HEK293 (cell line): ENCODE measurements around the gene SETD5.

Experiments used
- GLI2 ChIP-seq: fragments of 450-650 bp; formaldehyde crosslinking; IDR thresholded peaks from 2 replicates; pipeline ENCODE4; 2017; ENCODE audit warnings: missing biosample characterization, missing genetic modification characterization, low read depth, borderline replicate concordance
- HOXC10 ChIP-seq: sonication (generic); formaldehyde crosslinking; IDR thresholded peaks from 2 replicates; pipeline ENCODE4 v1.8.1; 2023; ENCODE audit warnings: mild to moderate bottlenecking, missing genetic modification reagents
- HOXD13 ChIP-seq: sonication (generic); formaldehyde crosslinking; IDR thresholded peaks from 2 replicates; pipeline ENCODE4 v1.8.0; 2022; ENCODE audit warnings: missing genetic modification reagents, borderline replicate concordance
- TCF7L2 ChIP-seq: IDR thresholded peaks from 2 replicates; pipeline ENCODE4 v1.6.1; 2011; ENCODE audit warnings: low read depth, mild to moderate bottlenecking, inconsistent platforms, low read length, moderate library complexity, borderline replicate concordance
- YY1 ChIP-seq: fragments of 450-650 bp; formaldehyde crosslinking; IDR thresholded peaks from 2 replicates; pipeline ENCODE4 v1.5.1; 2018; ENCODE audit warnings: missing biosample characterization, missing genetic modification characterization
- ZBTB17 ChIP-seq: fragments of 450-650 bp; formaldehyde crosslinking; IDR thresholded peaks from 2 replicates; pipeline ENCODE4 v1.5.1; 2016; ENCODE audit warnings: missing biosample characterization, missing genetic modification characterization
- ZBTB20 ChIP-seq: fragments of 450-650 bp; formaldehyde crosslinking; IDR thresholded peaks from 2 replicates; pipeline ENCODE4 v1.5.1; 2016; ENCODE audit warnings: missing biosample characterization, missing genetic modification characterization
- ZNF112 ChIP-seq: fragments of 450-650 bp; formaldehyde crosslinking; IDR thresholded peaks from 2 replicates; pipeline ENCODE4 v1.5.0; 2017; ENCODE audit warnings: missing biosample characterization, missing genetic modification characterization
- ZNF114 ChIP-seq: fragments of 450-650 bp; formaldehyde crosslinking; IDR thresholded peaks from 2 replicates; pipeline ENCODE4 v1.5.0; 2017; ENCODE audit warnings: missing biosample characterization, missing genetic modification characterization
- ZNF121 ChIP-seq: fragments of 450-650 bp; formaldehyde crosslinking; IDR thresholded peaks from 2 replicates; pipeline ENCODE4 v1.5.1; 2016; ENCODE audit warnings: missing biosample characterization, missing genetic modification characterization
- ZNF221 ChIP-seq: fragments of 450-650 bp; formaldehyde crosslinking; IDR thresholded peaks from 2 replicates; pipeline ENCODE4 v1.5.1; 2017; ENCODE audit warnings: missing biosample characterization, missing genetic modification characterization, borderline replicate concordance
- ZNF23 ChIP-seq: fragments of 450-650 bp; formaldehyde crosslinking; IDR thresholded peaks from 2 replicates; pipeline ENCODE4 v1.5.1; 2016; ENCODE audit warnings: missing biosample characterization, missing genetic modification characterization, borderline replicate concordance
- ZNF239 ChIP-seq: fragments of 450-650 bp; formaldehyde crosslinking; IDR thresholded peaks from 2 replicates; pipeline ENCODE4 v1.5.1; 2016; ENCODE audit warnings: missing biosample characterization, missing genetic modification characterization
- ZNF335 ChIP-seq: fragments of 450-650 bp; formaldehyde crosslinking; conservative IDR thresholded peaks from 2 replicates; pipeline ENCODE4 v1.5.1; 2016; ENCODE audit warnings: missing biosample characterization, missing genetic modification characterization
- ZNF426 ChIP-seq: fragments of 450-650 bp; formaldehyde crosslinking; IDR thresholded peaks from 2 replicates; pipeline ENCODE4 v1.5.1; 2017; ENCODE audit warnings: missing biosample characterization, missing genetic modification characterization, mild to moderate bottlenecking, inconsistent platforms, moderate library complexity
- ZNF510 ChIP-seq: fragments of 450-650 bp; formaldehyde crosslinking; IDR thresholded peaks from 2 replicates; pipeline ENCODE4 v1.5.1; 2018; ENCODE audit warnings: mild to moderate bottlenecking, missing genetic modification characterization, missing biosample characterization; ENCODE audit not compliant: insufficient replicate concordance
- ZNF529 ChIP-seq: fragments of 450-650 bp; formaldehyde crosslinking; IDR thresholded peaks from 2 replicates; pipeline ENCODE4 v1.5.1; 2017; ENCODE audit warnings: missing genetic modification characterization, missing biosample characterization; ENCODE audit not compliant: insufficient replicate concordance
- ZNF555 ChIP-seq: fragments of 450-650 bp; formaldehyde crosslinking; conservative IDR thresholded peaks from 2 replicates; pipeline ENCODE4 v1.5.1; 2017; ENCODE audit warnings: missing biosample characterization, mild to moderate bottlenecking, missing genetic modification characterization, inconsistent platforms
- ZNF561 ChIP-seq: fragments of 450-650 bp; IDR thresholded peaks from 2 replicates; pipeline ENCODE4 v1.5.1; 2018; ENCODE audit warnings: missing biosample characterization, missing genetic modification characterization, borderline replicate concordance
- ZNF658 ChIP-seq: fragments of 450-650 bp; formaldehyde crosslinking; IDR thresholded peaks from 2 replicates; pipeline ENCODE4; 2016; ENCODE audit warnings: missing biosample characterization, missing genetic modification characterization
- ZNF707 ChIP-seq: fragments of 450-650 bp; formaldehyde crosslinking; IDR thresholded peaks from 2 replicates; pipeline ENCODE4 v1.5.1; 2016; ENCODE audit warnings: missing biosample characterization, missing genetic modification characterization
- ZNF791 ChIP-seq: fragments of 450-650 bp; formaldehyde crosslinking; IDR thresholded peaks from 2 replicates; pipeline ENCODE4 v1.5.1; 2016; ENCODE audit warnings: missing biosample characterization, missing genetic modification characterization
- ZNF830 ChIP-seq: fragments of 450-650 bp; IDR thresholded peaks from 2 replicates; pipeline ENCODE4 v1.5.0; 2018; ENCODE audit warnings: missing biosample characterization, missing genetic modification characterization, low read depth, mild to moderate bottlenecking, moderate library complexity
- ZNF837 ChIP-seq: fragments of 450-650 bp; formaldehyde crosslinking; IDR thresholded peaks from 2 replicates; pipeline ENCODE4 v1.5.1; 2016; ENCODE audit warnings: missing biosample characterization, missing genetic modification characterization
- TF ChIP-seq, protein P1 (sequence below): fragments of 450-650 bp; formaldehyde crosslinking; IDR thresholded peaks from 2 replicates; pipeline ENCODE4 v1.5.1; 2016; ENCODE audit warnings: missing biosample characterization, missing genetic modification characterization
- TF ChIP-seq, protein P2 (sequence below): fragments of 450-650 bp; formaldehyde crosslinking; IDR thresholded peaks from 2 replicates; pipeline ENCODE4 v1.5.1; 2017; ENCODE audit warnings: missing biosample characterization, missing genetic modification characterization
- TF ChIP-seq, protein P3 (sequence below): fragments of 450-650 bp; formaldehyde crosslinking; IDR thresholded peaks from 2 replicates; pipeline ENCODE4 v1.5.1; 2016; ENCODE audit warnings: missing biosample characterization, missing genetic modification characterization
- TF ChIP-seq, protein P4 (sequence below): fragments of 450-650 bp; formaldehyde crosslinking; IDR thresholded peaks from 2 replicates; pipeline ENCODE4 v1.5.1; 2016; ENCODE audit warnings: missing biosample characterization, missing genetic modification characterization
- TF ChIP-seq, protein P5 (sequence below): fragments of 450-650 bp; formaldehyde crosslinking; IDR thresholded peaks from 2 replicates; pipeline ENCODE4 v1.5.1; 2016; ENCODE audit warnings: missing biosample characterization, missing genetic modification characterization

Gene SETD5

DNA sequence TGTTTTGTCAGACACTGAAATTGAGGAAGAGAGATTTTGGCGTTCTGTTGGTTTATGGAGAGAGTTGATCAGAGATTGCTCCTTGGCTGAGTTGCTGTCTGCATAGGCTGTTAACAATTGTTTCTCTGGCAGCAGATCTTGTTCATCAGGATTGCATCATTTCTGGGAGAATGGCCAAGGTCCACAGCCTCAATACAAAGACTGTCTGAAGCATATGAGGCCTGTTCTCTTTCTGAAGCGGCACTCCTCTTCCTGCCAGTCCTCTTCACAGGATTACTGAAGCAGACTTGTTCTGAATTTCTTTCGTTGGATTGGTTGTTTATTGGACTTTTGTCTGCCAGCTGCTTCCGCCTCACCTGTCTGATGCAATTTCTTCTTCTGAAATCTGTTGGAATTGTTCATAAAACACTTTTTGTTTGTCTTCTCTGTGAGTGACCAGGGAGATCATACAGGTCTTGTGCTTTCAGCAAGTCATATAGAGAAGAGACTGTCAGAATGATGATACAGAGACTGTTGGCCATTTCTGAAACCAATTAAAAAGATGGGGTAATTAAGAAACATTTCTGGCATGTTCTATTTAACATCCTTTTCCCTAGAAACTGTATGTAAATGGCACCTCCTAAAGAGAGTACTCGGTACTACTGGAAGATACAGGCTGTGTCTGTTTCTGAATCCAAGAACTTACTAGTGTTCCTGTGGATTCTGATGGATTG, 25.5 kb downstream of the SETD5 start (continued):
- TF ChIP-seq, protein P1, sequence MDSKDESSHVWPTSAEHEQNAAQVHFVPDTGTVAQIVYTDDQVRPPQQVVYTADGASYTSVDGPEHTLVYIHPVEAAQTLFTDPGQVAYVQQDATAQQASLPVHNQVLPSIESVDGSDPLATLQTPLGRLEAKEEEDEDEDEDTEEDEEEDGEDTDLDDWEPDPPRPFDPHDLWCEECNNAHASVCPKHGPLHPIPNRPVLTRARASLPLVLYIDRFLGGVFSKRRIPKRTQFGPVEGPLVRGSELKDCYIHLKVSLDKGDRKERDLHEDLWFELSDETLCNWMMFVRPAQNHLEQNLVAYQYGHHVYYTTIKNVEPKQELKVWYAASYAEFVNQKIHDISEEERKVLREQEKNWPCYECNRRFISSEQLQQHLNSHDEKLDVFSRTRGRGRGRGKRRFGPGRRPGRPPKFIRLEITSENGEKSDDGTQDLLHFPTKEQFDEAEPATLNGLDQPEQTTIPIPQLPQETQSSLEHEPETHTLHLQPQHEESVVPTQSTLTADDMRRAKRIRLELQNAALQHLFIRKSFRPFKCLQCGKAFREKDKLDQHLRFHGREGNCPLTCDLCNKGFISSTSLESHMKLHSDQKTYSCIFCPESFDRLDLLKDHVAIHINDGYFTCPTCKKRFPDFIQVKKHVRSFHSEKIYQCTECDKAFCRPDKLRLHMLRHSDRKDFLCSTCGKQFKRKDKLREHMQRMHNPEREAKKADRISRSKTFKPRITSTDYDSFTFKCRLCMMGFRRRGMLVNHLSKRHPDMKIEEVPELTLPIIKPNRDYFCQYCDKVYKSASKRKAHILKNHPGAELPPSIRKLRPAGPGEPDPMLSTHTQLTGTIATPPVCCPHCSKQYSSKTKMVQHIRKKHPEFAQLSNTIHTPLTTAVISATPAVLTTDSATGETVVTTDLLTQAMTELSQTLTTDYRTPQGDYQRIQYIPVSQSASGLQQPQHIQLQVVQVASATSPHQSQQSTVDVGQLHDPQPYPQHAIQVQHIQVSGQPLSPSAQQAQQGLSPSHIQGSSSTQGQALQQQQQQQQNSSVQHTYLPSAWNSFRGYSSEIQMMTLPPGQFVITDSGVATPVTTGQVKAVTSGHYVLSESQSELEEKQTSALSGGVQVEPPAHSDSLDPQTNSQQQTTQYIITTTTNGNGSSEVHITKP, result peak; percentile 45; the same call in 1 of the 2 replicates
- TF ChIP-seq ZBTB20 (tag by site-specific recombination) (peak; percentile 23; the same call in 1 of the 2 replicates), ZNF707 (no peak), ZNF221 (no peak), HOXC10 (CRISPR knock-in tag) (no peak), ZNF121 (tag by site-specific recombination) (no peak), ZNF658 (tag by site-specific recombination) (no peak), ZNF561 (tag by site-specific recombination) (peak; percentile 35; the same call in 1 of the 2 replicates), ZNF791 (tag by site-specific recombination) (no peak), ZNF335 (tag by site-specific recombination) (peak; percentile 47; the same call in 1 of the 2 replicates), ZNF830 (tag by site-specific recombination) (no peak), ZNF114 (no peak), GLI2 (tag by site-specific recombination) (no peak), ZNF239 (no peak), ZNF529 (no peak), HOXD13 (CRISPR knock-in tag) (no peak), ZNF426 (no peak), ZBTB17 (peak; percentile 98), ZNF837 (no peak), ZNF23 (tag by site-specific recombination) (no peak), ZNF112 (no peak), ZNF555 (no peak), ZNF510 (tag by site-specific recombination) (no peak), TCF7L2 (no peak), YY1 (tag by site-specific recombination) (no peak)
- TF ChIP-seq, protein P2, sequence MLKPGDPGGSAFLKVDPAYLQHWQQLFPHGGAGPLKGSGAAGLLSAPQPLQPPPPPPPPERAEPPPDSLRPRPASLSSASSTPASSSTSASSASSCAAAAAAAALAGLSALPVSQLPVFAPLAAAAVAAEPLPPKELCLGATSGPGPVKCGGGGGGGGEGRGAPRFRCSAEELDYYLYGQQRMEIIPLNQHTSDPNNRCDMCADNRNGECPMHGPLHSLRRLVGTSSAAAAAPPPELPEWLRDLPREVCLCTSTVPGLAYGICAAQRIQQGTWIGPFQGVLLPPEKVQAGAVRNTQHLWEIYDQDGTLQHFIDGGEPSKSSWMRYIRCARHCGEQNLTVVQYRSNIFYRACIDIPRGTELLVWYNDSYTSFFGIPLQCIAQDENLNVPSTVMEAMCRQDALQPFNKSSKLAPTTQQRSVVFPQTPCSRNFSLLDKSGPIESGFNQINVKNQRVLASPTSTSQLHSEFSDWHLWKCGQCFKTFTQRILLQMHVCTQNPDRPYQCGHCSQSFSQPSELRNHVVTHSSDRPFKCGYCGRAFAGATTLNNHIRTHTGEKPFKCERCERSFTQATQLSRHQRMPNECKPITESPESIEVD (tag by site-specific recombination), result peak; percentile 63
- TF ChIP-seq, protein P3, sequence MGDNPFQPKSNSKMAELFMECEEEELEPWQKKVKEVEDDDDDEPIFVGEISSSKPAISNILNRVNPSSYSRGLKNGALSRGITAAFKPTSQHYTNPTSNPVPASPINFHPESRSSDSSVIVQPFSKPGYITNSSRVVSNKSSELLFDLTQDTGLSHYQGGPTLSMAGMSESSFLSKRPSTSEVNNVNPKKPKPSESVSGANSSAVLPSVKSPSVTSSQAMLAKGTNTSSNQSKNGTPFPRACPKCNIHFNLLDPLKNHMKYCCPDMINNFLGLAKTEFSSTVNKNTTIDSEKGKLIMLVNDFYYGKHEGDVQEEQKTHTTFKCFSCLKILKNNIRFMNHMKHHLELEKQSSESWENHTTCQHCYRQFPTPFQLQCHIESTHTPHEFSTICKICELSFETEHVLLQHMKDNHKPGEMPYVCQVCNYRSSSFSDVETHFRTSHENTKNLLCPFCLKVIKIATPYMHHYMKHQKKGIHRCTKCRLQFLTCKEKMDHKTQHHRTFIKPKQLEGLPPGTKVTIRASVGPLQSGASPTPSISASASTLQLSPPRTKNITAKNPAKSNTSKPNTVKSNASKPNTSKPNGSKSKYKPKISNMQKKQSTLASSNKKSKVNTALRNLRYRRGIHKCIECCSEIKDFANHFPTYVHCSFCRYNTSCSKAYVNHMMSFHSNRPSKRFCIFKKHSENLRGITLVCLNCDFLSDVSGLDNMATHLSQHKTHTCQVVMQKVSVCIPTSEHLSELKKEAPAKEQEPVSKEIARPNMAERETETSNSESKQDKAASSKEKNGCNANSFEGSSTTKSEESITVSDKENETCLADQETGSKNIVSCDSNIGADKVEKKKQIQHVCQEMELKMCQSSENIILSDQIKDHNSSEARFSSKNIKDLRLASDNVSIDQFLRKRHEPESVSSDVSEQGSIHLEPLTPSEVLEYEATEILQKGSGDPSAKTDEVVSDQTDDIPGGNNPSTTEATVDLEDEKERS, result no peak
- TF ChIP-seq, protein P4, sequence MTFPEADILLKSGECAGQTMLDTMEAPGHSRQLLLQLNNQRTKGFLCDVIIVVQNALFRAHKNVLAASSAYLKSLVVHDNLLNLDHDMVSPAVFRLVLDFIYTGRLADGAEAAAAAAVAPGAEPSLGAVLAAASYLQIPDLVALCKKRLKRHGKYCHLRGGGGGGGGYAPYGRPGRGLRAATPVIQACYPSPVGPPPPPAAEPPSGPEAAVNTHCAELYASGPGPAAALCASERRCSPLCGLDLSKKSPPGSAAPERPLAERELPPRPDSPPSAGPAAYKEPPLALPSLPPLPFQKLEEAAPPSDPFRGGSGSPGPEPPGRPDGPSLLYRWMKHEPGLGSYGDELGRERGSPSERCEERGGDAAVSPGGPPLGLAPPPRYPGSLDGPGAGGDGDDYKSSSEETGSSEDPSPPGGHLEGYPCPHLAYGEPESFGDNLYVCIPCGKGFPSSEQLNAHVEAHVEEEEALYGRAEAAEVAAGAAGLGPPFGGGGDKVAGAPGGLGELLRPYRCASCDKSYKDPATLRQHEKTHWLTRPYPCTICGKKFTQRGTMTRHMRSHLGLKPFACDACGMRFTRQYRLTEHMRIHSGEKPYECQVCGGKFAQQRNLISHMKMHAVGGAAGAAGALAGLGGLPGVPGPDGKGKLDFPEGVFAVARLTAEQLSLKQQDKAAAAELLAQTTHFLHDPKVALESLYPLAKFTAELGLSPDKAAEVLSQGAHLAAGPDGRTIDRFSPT (tag by site-specific recombination), result no peak
- TF ChIP-seq, protein P5, sequence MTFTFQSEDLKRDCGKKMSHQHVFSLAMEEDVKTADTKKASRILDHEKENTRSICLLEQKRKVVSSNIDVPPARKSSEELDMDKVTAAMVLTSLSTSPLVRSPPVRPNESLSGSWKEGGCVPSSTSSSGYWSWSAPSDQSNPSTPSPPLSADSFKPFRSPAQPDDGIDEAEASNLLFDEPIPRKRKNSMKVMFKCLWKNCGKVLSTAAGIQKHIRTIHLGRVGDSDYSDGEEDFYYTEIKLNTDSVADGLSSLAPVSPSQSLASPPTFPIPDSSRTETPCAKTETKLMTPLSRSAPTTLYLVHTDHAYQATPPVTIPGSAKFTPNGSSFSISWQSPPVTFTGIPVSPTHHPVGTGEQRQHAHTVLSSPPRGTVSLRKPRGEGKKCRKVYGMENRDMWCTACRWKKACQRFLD, result no peak
